Thymus (tissue), 11 donors: ENCODE data around the gene SAT2. TPM values are rescaled to one million over a fixed set of nuclear protein-coding genes. Genes with fewer than 3 reads are reported as not detected.
"Not testable (repeated sequence)": the region's sequence is repeated elsewhere in the genome, so short reads cannot be mapped to it uniquely, and the experiment has no call there.

Source experiments
- DNase-seq, 9 donors: peaks; one replicate each; pipeline ENCODE4 v3.0.0-alpha.2; 2013; ENCODE audit warnings: low spot score in 9 of 9, low read depth in 6 of 9, missing footprints in 1 of 9
- H3K27ac ChIP-seq, 2 donors: one replicate each; pipeline ENCODE4 v1.5.1; 2013; ENCODE audit warnings: control low read depth in 1 of 2, low read depth in 1 of 2, low read length in 1 of 2, mild to moderate bottlenecking in 1 of 2, moderate library complexity in 1 of 2
- H3K27me3 ChIP-seq, 2 donors: one replicate each; pipeline ENCODE4 v1.5.1; 2013; ENCODE audit warnings: low read length in 1 of 2; ENCODE audit not compliant: control insufficient read depth in 2 of 2, insufficient read depth in 1 of 2
- H3K36me3 ChIP-seq, 2 donors: one replicate each; pipeline ENCODE4 v1.5.1; 2013; ENCODE audit warnings: low read length in 1 of 2, mild to moderate bottlenecking in 1 of 2, moderate library complexity in 1 of 2; ENCODE audit not compliant: control insufficient read depth in 2 of 2, insufficient read depth in 2 of 2
- H3K4me1 ChIP-seq, 2 donors: one replicate each; pipeline ENCODE4 v1.5.1; 2013; ENCODE audit warnings: low read length in 2 of 2; ENCODE audit not compliant: control insufficient read depth in 2 of 2, insufficient read depth in 2 of 2
- H3K4me3 ChIP-seq, 2 donors: one replicate each; pipeline ENCODE4 v1.5.1; 2013; ENCODE audit warnings: low read length in 2 of 2, control low read depth in 1 of 2, mild to moderate bottlenecking in 1 of 2
- H3K9me3 ChIP-seq, 2 donors: one replicate each; pipeline ENCODE4 v1.5.1; 2013; ENCODE audit warnings: low read length in 1 of 2, mild to moderate bottlenecking in 1 of 2; ENCODE audit not compliant: control insufficient read depth in 2 of 2, insufficient read depth in 1 of 2
- WGBS: extraction: QIAGEN DNeasy Blood & Tissue Kit; methylation state at CpG from one replicate; pipeline ENCODE4 v1.1.7; 2013; 5-methylcytosine and 5-hydroxymethylcytosine counted together
- polyA plus RNA-seq: library from polyadenylated mRNA; stranded (reverse); fragments of 200-250 nt; gene quantifications from one replicate; pipeline ENCODE4 v1.2.3, GENCODE V29; 2013
- total RNA-seq: library from RNA; stranded (reverse); fragments of 120-200 nt; gene quantifications from one replicate; pipeline ENCODE4 v1.2.4, GENCODE V29; 2013
- donor health status: healthy.

SAT2 gene
- total and polyA plus RNA-seq, 2 donors: 31.9 to 163 TPM

DNA sequence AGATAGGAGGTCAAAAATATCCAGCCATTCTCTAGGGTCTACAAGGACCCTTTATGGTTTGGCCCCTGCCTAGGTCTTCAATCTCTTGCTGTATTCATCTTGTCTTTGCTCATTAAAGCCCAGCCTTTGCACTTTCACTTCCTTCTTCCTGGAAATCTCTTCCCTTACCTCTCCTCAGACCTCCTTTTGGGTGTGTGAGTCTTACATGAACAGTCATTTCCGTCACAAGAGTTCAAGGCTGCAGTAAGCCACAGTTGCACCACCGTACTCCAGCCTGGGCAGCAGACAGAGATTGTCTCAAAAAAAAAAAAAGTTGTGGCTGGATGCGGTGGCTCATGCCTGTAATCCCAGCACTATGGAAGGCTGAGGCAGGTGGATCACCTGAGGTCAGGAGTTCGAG is 17.2 kb upstream of the SAT2 start:
- Histone ChIP-seq H3K4me3 (no peak overlapping the region), H3K27ac (no peak overlapping the region), H3K36me3 (no peaks in the 10 kb centered on the region), H3K4me1 (peaks cover 0 to under 1% of the 10 kb centered on the region in 2 donors), H3K27me3 (peaks cover 0 to 30% of the 10 kb centered on the region in 2 donors), H3K9me3 (no peaks in the 10 kb centered on the region)
- no peak for DNase-seq
- 88% methylated on average over 4 of the region's 4 CpGs for WGBS

GRCh38 chr17:7641635-7642034 is 14.0 kb upstream of the SAT2 start:
- WGBS: 70% methylated on average over 7 of the region's 7 CpGs
- DNase-seq: not testable (repeated sequence)

DNA sequence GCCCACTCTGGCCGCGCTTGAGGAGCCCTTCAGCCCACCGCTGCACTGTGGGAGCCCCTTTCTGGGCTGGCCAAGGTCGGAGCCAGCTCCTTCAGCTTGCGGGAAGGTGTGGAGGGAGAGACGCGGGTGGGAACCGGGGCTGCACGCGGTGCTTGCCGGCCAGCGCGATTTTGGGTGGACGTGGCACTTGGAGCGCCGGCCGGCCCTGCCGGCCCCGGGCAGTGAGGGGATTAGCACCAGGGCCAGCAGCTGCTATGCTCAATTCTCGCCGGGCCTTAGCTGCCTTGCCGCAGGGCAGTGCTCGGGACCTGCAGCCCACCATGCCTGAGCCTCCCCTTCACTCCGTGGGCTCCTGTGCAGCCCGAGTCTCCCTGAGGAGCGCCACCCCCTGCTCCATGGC is 13.2 kb upstream of the SAT2 start:
- Histone ChIP-seq H3K36me3 (no peaks in the 10 kb centered on the region), H3K4me3 (no peak overlapping the region), H3K9me3 (no peaks in the 10 kb centered on the region), H3K27me3 (peaks cover 0 to 2% of the 10 kb centered on the region in 2 donors), H3K4me1 (no peaks in the 10 kb centered on the region), H3K27ac (no peak overlapping the region)
- no peak for DNase-seq
- 96% methylated on average over 26 of the region's 26 CpGs for WGBS

More at GRCh38 chr17:7641635-7642034, 14.0 kb upstream of the SAT2 start:
- not testable (repeated sequence) for H3K27ac ChIP-seq, H3K27me3 ChIP-seq, H3K4me3 ChIP-seq, H3K9me3 ChIP-seq, H3K36me3 ChIP-seq, H3K4me1 ChIP-seq

- Histone ChIP-seq H3K4me1 (peaks cover 0 to 6% of the 10 kb centered on the region in 2 donors), H3K27ac (no peak overlapping the region), H3K4me3 (no peak overlapping the region), H3K36me3 (no peaks in the 10 kb centered on the region), H3K27me3 (peaks cover 0 to 13% of the 10 kb centered on the region in 2 donors), H3K9me3 (no peaks in the 10 kb centered on the region)
- 89% methylated on average over 5 of the region's 5 CpGs for WGBS
- DNase-seq: no peak
Measured at GRCh38 chr17:7636163-7636562, 8.5 kb upstream of the SAT2 start.

DNA sequence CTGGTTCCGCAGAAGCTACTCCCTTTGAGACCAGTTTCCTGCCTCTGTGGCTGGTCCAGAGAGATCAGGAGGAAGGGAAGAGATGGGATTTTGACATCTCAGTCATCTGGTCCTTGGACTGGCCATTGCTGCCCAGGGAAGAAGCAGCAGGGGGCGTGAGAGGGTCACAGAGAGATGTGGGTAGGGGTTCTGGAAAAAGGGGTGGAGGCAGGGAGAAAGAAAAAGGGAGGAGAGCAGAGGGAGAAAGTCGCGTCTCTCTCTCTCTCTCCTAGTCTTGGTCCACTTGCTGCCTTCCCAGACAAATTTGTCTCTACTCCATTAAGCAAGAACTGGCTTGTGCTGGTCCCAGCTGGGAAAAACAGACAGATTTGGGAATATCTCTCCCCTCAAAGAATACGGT is 6.8 kb upstream of the SAT2 start:
- no peak overlapping the region for H3K27ac ChIP-seq
- H3K36me3 ChIP-seq: no peaks in the 10 kb centered on the region
- peaks cover 0 to 6% of the 10 kb centered on the region in 2 donors for H3K4me1 ChIP-seq
- 60% methylated on average over 5 of the region's 5 CpGs for WGBS
- H3K9me3 ChIP-seq: no peaks in the 10 kb centered on the region
- peaks cover 0 to 13% of the 10 kb centered on the region in 2 donors for H3K27me3 ChIP-seq
- no peak for DNase-seq
- no peak overlapping the region for H3K4me3 ChIP-seq

DNA sequence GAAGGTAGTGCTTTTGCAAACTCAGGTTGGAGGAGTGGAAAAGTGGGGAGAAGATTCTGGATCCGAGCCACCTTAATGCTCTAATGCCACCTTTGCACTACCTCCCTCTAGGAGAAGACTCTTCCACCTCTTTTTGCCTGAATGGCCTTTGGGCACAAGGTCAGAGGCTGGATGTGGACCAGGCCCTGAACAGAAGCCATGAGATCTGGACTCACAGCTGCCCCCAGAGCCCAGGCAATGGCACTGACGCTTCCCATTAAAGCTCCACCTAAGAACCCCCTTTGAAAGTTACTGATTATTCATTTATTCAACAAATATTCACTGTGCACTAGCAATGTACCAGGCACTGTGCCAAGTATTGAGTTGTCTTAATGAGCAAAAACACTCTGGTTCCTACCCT is 5.5 kb upstream of the SAT2 start:
- WGBS: 93% methylated on average over 2 of the region's 2 CpGs
- Histone ChIP-seq H3K27me3 (peaks cover 0 to 13% of the 10 kb centered on the region in 2 donors), H3K36me3 (no peaks in the 10 kb centered on the region), H3K4me3 (no peak overlapping the region), H3K27ac (no peak overlapping the region), H3K9me3 (no peaks in the 10 kb centered on the region), H3K4me1 (peaks cover 0 to 8% of the 10 kb centered on the region in 2 donors)
- no peak for DNase-seq

DNA sequence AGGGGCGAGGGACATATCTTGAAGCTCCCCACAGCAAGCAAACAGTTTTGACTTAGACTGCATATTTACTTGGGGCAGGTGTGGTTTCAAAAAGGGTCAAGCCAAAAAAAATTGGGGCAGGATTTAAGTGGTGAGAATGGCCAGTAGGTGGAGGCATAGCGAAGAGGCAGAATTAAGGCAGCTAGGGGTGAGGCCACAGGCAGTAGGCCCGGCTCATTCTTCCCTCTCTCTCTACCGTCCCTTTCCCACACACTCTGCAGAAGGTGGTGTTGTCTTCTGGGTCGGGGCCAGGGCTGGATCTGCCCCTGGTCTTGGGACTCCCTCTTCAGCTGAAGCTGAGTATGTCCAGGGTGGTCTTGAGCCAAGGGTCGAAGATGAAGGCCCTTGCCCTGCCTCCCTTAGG is 4.9 kb upstream of the SAT2 start:
- peak in 2 of 9 donors; percentile 4 to 61 for DNase-seq
- Histone ChIP-seq H3K4me1 (peaks cover 0 to 12% of the 10 kb centered on the region in 2 donors), H3K9me3 (no peaks in the 10 kb centered on the region), H3K27ac (no peak overlapping the region), H3K27me3 (peaks cover 0 to 13% of the 10 kb centered on the region in 2 donors), H3K36me3 (no peaks in the 10 kb centered on the region), H3K4me3 (no peak overlapping the region)
- WGBS: 58% methylated on average over 6 of the region's 6 CpGs

- DNase-seq: no peak
- Histone ChIP-seq H3K4me1 (peaks cover 4 to 20% of the 10 kb centered on the region in 2 donors), H3K36me3 (no peaks in the 10 kb centered on the region), H3K4me3 (no peak overlapping the region), H3K27ac (no peak overlapping the region), H3K9me3 (no peaks in the 10 kb centered on the region), H3K27me3 (peaks cover 0 to 13% of the 10 kb centered on the region in 2 donors)
- 96% methylated on average over 11 of the region's 11 CpGs for WGBS
Measured at GRCh38 chr17:7631398-7632380, 4.1 kb upstream of the SAT2 start.

GRCh38 chr17:7629939-7630571 is 2.4 kb upstream of the SAT2 start, which contains the start of gene SHBG:
TSS of gene SHBG (plus strand) at chr17:7630135. CDS start at chr17:7630173, 38 bp downstream.
- H3K27ac ChIP-seq: no peak within 1 kb of the TSS
- no peak for DNase-seq
- peaks cover 5 to 22% of the 10 kb centered on the region in 2 donors for H3K4me1 ChIP-seq
- H3K27me3 ChIP-seq: peaks cover 0 to 8% of the 10 kb centered on the region in 2 donors
- no peaks in the 10 kb centered on the region for H3K36me3 ChIP-seq
- H3K4me3 ChIP-seq: no peak within 1 kb of the TSS
- no peaks in the 10 kb centered on the region for H3K9me3 ChIP-seq
- WGBS: 96% methylated on average over 13 of the region's 13 CpGs
